Vagina (tissue), 2 donors: ENCODE data around the gene GCNT4. TPM values are rescaled to one million over a fixed set of nuclear protein-coding genes. Genes with fewer than 3 reads are reported as not detected.

Experiments
- DNase-seq, 2 donors: peaks; one replicate each; pipeline ENCODE4 v3.0.0-alpha.2; 2017; ENCODE audit errors: extremely low spot score in 2 of 2
- H3K27ac ChIP-seq: fragments of 200-600 bp; sonication (generic); one replicate; pipeline ENCODE4 v1.5.1; 2019
- H3K27me3 ChIP-seq: fragments of 200-600 bp; sonication (generic); one replicate; pipeline ENCODE4 v1.5.1; 2019
- H3K36me3 ChIP-seq, 2 donors: fragments of 200-600 bp; sonication (generic); one replicate each; pipeline ENCODE4 v1.5.1; 2017 to 2019
- H3K4me1 ChIP-seq: fragments of 200-600 bp; sonication (generic); one replicate; pipeline ENCODE4 v1.5.1; 2019
- H3K4me3 ChIP-seq, 2 donors: fragments of 200-600 bp; sonication (generic); 1 replicate in 1 of 2; 2 replicates in 1 of 2; pipeline ENCODE4 v1.5.1; 2016 to 2019
- H3K9me3 ChIP-seq: fragments of 200-600 bp; sonication (generic); one replicate; pipeline ENCODE4 v1.5.1; 2019
- CTCF ChIP-seq, 3 experiments: fragments of 450-650 bp in 2 of 3; fragments of 200-600 bp in 1 of 3; sonication (generic) in 1 of 3; IDR thresholded peaks; one replicate each; pipeline ENCODE4 v1.5.1; 2017 to 2019; ENCODE audit warnings: antibody characterized with exemption in 3 of 3, mild to moderate bottlenecking in 2 of 3, moderate library complexity in 2 of 3
- POLR2A ChIP-seq, 2 donors: fragments of 450-650 bp; IDR thresholded peaks; one replicate each; pipeline ENCODE4 v1.6.1; 2017; ENCODE audit warnings: antibody characterized with exemption in 2 of 2, mild to moderate bottlenecking in 2 of 2, moderate library complexity in 2 of 2
- POLR2AphosphoS5 ChIP-seq, 2 donors: sonication (generic); formaldehyde crosslinking; IDR thresholded peaks; one replicate each; pipeline ENCODE4 v1.9.0; 2017; ENCODE audit warnings: antibody characterized with exemption in 2 of 2, mild to moderate bottlenecking in 2 of 2, low read depth in 1 of 2; ENCODE audit not compliant: insufficient read depth in 1 of 2
- intact Hi-C: fragments of 100-400 bp; cut with DNase I; formaldehyde crosslinking; loops from one replicate; pipeline ENCODE4 v1.15.1; 2023
- total RNA-seq: library from RNA; depleted of rRNA; stranded (reverse); fragments of >200 nt; gene quantifications from one replicate; pipeline ENCODE4 v1.2.3, GENCODE V29; 2016

GCNT4 gene
- total RNA-seq, 1 donor from 2014 or later = 2.5 TPM

DNA sequence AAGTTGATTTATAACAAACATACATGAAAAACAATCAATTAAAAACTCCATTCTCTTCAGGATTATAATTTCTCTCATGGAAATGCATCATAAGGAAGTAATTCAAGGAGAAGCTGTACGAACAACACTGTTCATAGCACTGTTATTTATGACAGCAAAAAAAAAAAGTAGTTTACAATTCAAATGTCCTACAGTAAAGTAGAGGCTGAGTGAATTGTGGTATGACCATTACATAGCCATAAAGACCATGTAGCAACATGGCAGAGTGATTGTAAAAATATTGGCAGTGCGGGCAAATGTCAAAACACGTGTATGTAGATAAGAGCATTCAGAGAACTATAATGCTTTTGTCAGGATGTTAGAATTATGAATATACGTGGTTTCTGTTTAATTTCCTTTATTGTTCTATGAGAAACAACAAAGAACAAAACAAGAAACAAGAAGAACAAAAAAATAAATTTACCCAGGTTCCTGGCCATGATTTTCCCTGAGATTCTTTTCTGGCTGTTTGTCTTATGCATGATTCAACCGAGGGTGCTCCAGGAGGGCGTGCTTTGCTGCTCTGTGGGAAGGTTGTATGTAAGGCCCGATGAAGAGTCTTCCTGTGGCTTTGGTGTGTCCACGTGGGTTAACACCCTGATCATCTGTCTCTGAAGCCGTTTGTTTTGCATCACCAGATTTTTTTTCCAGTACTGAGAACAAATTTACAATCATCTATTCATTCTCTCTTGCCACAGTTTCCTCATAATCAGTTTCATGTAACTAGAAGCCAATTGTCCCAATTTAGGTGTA, 28.8 kb downstream of the GCNT4 start:
- H3K9me3 ChIP-seq = no peaks in the 10 kb centered on the region
- no peaks in the 10 kb centered on the region for H3K36me3 ChIP-seq
- TF ChIP-seq POLR2A (IDR thresholded peaks at IDR 0.05) (no peak), CTCF (IDR thresholded peaks at IDR 0.05) (no peak), POLR2AphosphoS5 (IDR thresholded peaks at IDR 0.05; ENCODE audit: insufficient read depth in 1 of 2, low read depth in 1 of 2) (no peak)
- H3K4me3 ChIP-seq = no peak overlapping the region
- H3K27me3 ChIP-seq = no peaks in the 10 kb centered on the region
- no peak for DNase-seq
- no peaks in the 10 kb centered on the region for H3K4me1 ChIP-seq
- intact Hi-C loops = no loop called here
- H3K27ac ChIP-seq = no peak overlapping the region

DNA sequence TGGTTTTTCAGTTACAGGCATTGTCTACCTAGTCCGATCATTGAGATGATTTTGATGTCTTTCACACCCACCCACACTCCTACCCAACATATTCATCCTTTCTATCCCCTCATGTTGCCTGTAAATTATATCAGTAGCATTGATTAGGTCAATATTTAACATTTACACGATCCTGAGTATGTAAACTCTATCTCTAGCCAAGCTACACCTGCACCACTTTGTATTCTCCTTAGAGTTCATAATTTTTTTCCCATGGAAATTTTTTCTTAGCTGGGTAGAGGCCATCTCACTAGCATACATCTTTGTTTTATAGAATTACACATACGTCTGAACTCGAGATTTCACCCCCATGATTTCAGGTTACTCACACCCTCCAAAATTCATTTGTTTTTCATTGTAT, 30.6 kb downstream of the GCNT4 start:
- H3K27ac ChIP-seq = no peak overlapping the region
- no peaks in the 10 kb centered on the region for H3K9me3 ChIP-seq
- H3K4me1 ChIP-seq = no peaks in the 10 kb centered on the region
- no peaks in the 10 kb centered on the region for H3K27me3 ChIP-seq
- TF ChIP-seq POLR2A (IDR thresholded peaks at IDR 0.05) (no peak), POLR2AphosphoS5 (IDR thresholded peaks at IDR 0.05; ENCODE audit: insufficient read depth in 1 of 2, low read depth in 1 of 2) (no peak), CTCF (IDR thresholded peaks at IDR 0.05) (no peak)
- no peaks in the 10 kb centered on the region for H3K36me3 ChIP-seq
- intact Hi-C loops = no loop called here
- no peak for DNase-seq
- H3K4me3 ChIP-seq = no peak overlapping the region

GRCh38 chr5:75021219-75021618, 31.1 kb downstream of the GCNT4 start:
- Histone ChIP-seq H3K4me1 (no peaks in the 10 kb centered on the region), H3K36me3 (no peaks in the 10 kb centered on the region), H3K9me3 (no peaks in the 10 kb centered on the region), H3K4me3 (no peak overlapping the region), H3K27me3 (no peaks in the 10 kb centered on the region), H3K27ac (no peak overlapping the region)
- TF ChIP-seq CTCF (IDR thresholded peaks at IDR 0.05) = no peak
- TF ChIP-seq POLR2A (IDR thresholded peaks at IDR 0.05) = no peak
- TF ChIP-seq POLR2AphosphoS5 (IDR thresholded peaks at IDR 0.05; ENCODE audit: insufficient read depth in 1 of 2, low read depth in 1 of 2) = no peak
- intact Hi-C loops = no loop called here
- DNase-seq = no peak

DNA sequence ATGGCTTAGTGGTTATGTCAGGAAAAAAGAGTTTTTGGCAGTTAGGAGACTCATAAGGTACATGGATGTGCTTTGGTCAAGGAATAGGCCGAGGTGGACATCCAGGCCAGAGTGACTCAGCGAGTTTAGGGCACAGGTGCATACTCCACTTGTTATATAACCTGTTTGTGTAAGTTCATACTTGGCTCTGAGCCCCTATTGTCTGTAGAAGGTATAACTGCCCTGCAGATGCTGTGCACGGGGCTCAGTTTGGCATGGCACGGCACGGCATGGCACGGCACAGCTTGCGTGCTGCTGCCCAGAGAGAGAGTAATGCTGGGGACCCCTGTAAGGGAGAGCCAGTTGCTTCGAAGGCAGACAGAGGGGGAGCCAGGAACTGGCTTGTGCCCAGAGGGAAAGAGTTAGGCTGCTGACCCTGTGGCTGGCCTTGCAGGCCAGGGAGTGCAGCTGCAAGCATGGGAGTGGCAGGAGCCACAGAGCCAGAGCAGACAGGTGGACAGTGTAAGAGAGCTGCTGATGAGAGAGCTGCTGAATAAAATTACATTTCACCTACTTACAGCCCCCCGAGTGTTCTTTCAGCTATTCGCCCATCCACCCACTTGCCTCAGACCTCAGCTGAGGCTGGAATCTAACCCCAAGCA, 32.2 kb downstream of the GCNT4 start:
- Histone ChIP-seq H3K27me3 (no peaks in the 10 kb centered on the region), H3K9me3 (no peaks in the 10 kb centered on the region), H3K36me3 (no peaks in the 10 kb centered on the region), H3K4me3 (no peak overlapping the region), H3K4me1 (no peaks in the 10 kb centered on the region), H3K27ac (no peak overlapping the region)
- TF ChIP-seq CTCF (IDR thresholded peaks at IDR 0.05) (no peak), POLR2AphosphoS5 (IDR thresholded peaks at IDR 0.05; ENCODE audit: insufficient read depth in 1 of 2, low read depth in 1 of 2) (no peak), POLR2A (IDR thresholded peaks at IDR 0.05) (no peak)
- DNase-seq = no peak
- intact Hi-C loops = no loop called here
